HepG2 (cell line): ENCODE data around the gene RBM14. TPM values are rescaled to one million over a fixed set of nuclear protein-coding genes. Genes with fewer than 3 reads are reported as not detected.

ENCODE experiments used
- CEBPZ ChIP-seq: IDR thresholded peaks from 2 replicates; pipeline ENCODE4 v1.6.1; 2012; ENCODE audit warnings: low read length, improper control_type of control experiment
- GATAD2A ChIP-seq: IDR thresholded peaks from 2 replicates; pipeline ENCODE4 v1.6.1; 2016
- HOXD1 ChIP-seq: sonication (generic); formaldehyde crosslinking; IDR thresholded peaks from 2 replicates; pipeline ENCODE4 v1.5.0; 2020; ENCODE audit warnings: missing genetic modification reagents
- KDM2A ChIP-seq: sonication (generic); formaldehyde crosslinking; IDR thresholded peaks from 2 replicates; pipeline ENCODE4 v1.4.0; 2020; ENCODE audit warnings: low read depth, missing genetic modification reagents, borderline replicate concordance
- KMT2B ChIP-seq: IDR thresholded peaks from 2 replicates; pipeline ENCODE4 v1.6.1; 2016; ENCODE audit warnings: missing genetic modification reagents, missing compliant biosample characterization
- MAZ ChIP-seq, 2 experiments: sonication (generic) in 1 of 2; formaldehyde crosslinking in 1 of 2; IDR thresholded peaks; 2 replicates each; pipeline versions ENCODE4 v1.5.0 to v1.6.1; 2012 to 2020; ENCODE audit warnings: low read depth in 2 of 2, mild to moderate bottlenecking in 2 of 2, borderline replicate concordance in 1 of 2, improper control_type of control experiment in 1 of 2, low read length in 1 of 2, missing genetic modification reagents in 1 of 2, moderate library complexity in 1 of 2
- MED1 ChIP-seq: sonication (generic); formaldehyde crosslinking; IDR thresholded peaks from 2 replicates; pipeline ENCODE4 v1.4.0; 2020; ENCODE audit warnings: missing genetic modification reagents
- REL ChIP-seq: sonication (generic); formaldehyde crosslinking; conservative IDR thresholded peaks from 2 replicates; pipeline ENCODE4 v1.8.0; 2022; ENCODE audit warnings: mild to moderate bottlenecking, missing genetic modification reagents, moderate library complexity
- RFXANK ChIP-seq: IDR thresholded peaks from 2 replicates; pipeline ENCODE4 v1.6.1; 2016
- RORA ChIP-seq: sonication (generic); formaldehyde crosslinking; IDR thresholded peaks from 2 replicates; pipeline ENCODE4 v1.5.0; 2020; ENCODE audit warnings: mild to moderate bottlenecking, missing genetic modification reagents, moderate library complexity
- SP1 ChIP-seq, 2 experiments: fragments of 450-650 bp in 1 of 2; sonication (generic) in 1 of 2; formaldehyde crosslinking in 1 of 2; IDR thresholded peaks; 2 replicates each; pipeline versions ENCODE4 v1.4.0 to v1.6.1; 2016 to 2020; ENCODE audit warnings: missing genetic modification reagents in 1 of 2
- SRSF4 ChIP-seq: fragments of 200-400 bp; formaldehyde crosslinking; IDR thresholded peaks from one replicate; pipeline ENCODE4 v1.6.1; 2018; ENCODE audit warnings: mild to moderate bottlenecking, low read depth, low read length, moderate library complexity; ENCODE audit not compliant: poor library complexity, severe bottlenecking
- TFDP1 ChIP-seq: IDR thresholded peaks from 2 replicates; pipeline ENCODE4 v1.6.1; 2016; ENCODE audit warnings: missing compliant biosample characterization, missing genetic modification reagents, borderline replicate concordance
- YY1 ChIP-seq: IDR thresholded peaks from 2 replicates; pipeline ENCODE4 v1.6.1; 2011; ENCODE audit warnings: low read length, low read depth, moderate library complexity, mild to moderate bottlenecking; ENCODE audit not compliant: insufficient read depth, insufficient replicate concordance
- ZMYM2 ChIP-seq: sonication (generic); formaldehyde crosslinking; IDR thresholded peaks from 2 replicates; pipeline ENCODE4 v1.8.0; 2022; ENCODE audit warnings: mild to moderate bottlenecking, missing genetic modification reagents
- ZNF451 ChIP-seq: sonication (generic); formaldehyde crosslinking; IDR thresholded peaks from 2 replicates; pipeline ENCODE4 v1.5.0; 2020; ENCODE audit warnings: mild to moderate bottlenecking, missing genetic modification reagents
- ZNF615 ChIP-seq: sonication (generic); formaldehyde crosslinking; IDR thresholded peaks from 2 replicates; pipeline ENCODE4 v1.5.0; 2020; ENCODE audit warnings: mild to moderate bottlenecking, missing genetic modification reagents, borderline replicate concordance
- polyA plus RNA-seq, 8 experiments: library from polyadenylated mRNA; depleted of rRNA in 3 of 8; stranded (reverse) in 7 of 8; unstranded in 1 of 8; fragments of >200 nt; fragmentation: Illumina TruSeq in 4 of 8; extraction: Trizol in 4 of 8; gene quantifications; 2 replicates each; pipeline versions ENCODE4 v1.2.1 to v1.2.3, GENCODE V29; 2011 to 2016; ENCODE audit warnings: low read depth in 4 of 8, missing spikeins in 1 of 8, mixed read lengths in 1 of 8; ENCODE audit not compliant: insufficient read depth in 1 of 8
- total RNA-seq, 5 experiments: library from RNA; depleted of rRNA; stranded (reverse); fragments of >200 nt; fragmentation: Illumina TruSeq; extraction: Trizol; gene quantifications; 2 replicates each; pipeline ENCODE4 v1.2.3, GENCODE V29; 2016; ENCODE audit warnings: low read depth in 1 of 5
- TF ChIP-seq, protein P1 (sequence below): sonication (generic); formaldehyde crosslinking; IDR thresholded peaks from 2 replicates; pipeline ENCODE4 v1.9.0; 2021; ENCODE audit warnings: missing genetic modification reagents, borderline replicate concordance
- TF ChIP-seq, protein P2 (sequence below): IDR thresholded peaks from 2 replicates; pipeline ENCODE4 v1.6.1; 2016; ENCODE audit warnings: missing compliant biosample characterization, missing genetic modification reagents, borderline replicate concordance

Gene RBM14
- total and polyA plus RNA-seq, 2 of the 13 experiments (the other 11 are each of a cell fraction or from before 2014, with no cell fraction given): 12.7 to 44.1 TPM

DNA sequence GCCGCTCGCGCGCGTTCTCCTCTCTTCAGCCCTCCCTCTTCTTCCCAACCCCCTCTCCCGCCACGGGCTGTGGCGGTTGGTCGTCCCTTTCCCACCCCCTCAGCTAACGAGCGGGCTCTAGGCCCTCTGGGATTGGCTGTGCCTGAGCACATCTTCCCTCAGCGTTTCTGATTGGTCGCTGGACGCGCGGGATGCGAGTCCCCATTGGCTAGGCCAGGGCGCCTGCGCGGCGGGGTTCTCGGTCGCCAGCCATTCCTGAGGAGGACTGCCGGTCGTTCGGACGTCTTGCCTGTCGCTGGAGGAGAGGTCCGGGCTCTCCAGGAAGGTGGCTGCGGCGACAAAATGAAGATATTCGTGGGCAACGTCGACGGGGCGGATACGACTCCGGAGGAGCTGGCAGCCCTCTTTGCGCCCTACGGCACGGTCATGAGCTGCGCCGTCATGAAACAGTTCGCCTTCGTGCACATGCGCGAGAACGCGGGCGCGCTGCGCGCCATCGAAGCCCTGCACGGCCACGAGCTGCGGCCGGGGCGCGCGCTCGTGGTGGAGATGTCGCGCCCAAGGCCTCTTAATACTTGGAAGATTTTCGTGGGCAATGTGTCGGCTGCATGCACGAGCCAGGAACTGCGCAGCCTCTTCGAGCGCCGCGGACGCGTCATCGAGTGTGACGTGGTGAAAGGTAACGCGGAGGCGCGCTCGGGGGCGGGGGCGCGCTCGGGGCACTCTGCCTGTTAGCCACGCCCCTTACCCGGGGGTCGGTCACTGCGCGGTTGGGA lies at the start of gene RBM14 (continued):
- TF ChIP-seq CEBPZ (no peak), KMT2B (CRISPR knock-in tag) (peak; percentile 70), SRSF4 (no peak), GATAD2A (CRISPR knock-in tag) (peak; percentile 10; the same call in 1 of the 2 replicates), HOXD1 (CRISPR knock-in tag) (peak; percentile 78; the same call in 1 of the 2 replicates), SP1 (IDR thresholded peaks at IDR 0.05) (no peak), SP1 (CRISPR knock-in tag; IDR thresholded peaks at IDR 0.05) (peak; percentile 52; the same call in 1 of the 2 replicates), ZNF615 (CRISPR knock-in tag) (no peak), MED1 (CRISPR knock-in tag) (peak; percentile 69), TFDP1 (CRISPR knock-in tag) (peak; percentile 96), MAZ (IDR thresholded peaks at IDR 0.05; ENCODE audit: borderline replicate concordance, low read depth, low read length) (peak; percentile 89; the same call in 1 of the 2 replicates), MAZ (CRISPR knock-in tag; IDR thresholded peaks at IDR 0.05; ENCODE audit: low read depth) (no peak), REL (CRISPR knock-in tag) (peak; percentile 87; the same call in 1 of the 2 replicates), KDM2A (CRISPR knock-in tag) (peak; percentile 91), YY1 (peak; percentile 87), ZMYM2 (CRISPR knock-in tag) (0 out of 2 replicates have a peak, but pooled peaks have one; percentile 8), ZNF451 (CRISPR knock-in tag) (peak; percentile 78; the same call in 1 of the 2 replicates), RORA (CRISPR knock-in tag) (no peak), RFXANK (CRISPR knock-in tag) (peak; percentile 35; the same call in 1 of the 2 replicates)
- TF ChIP-seq, protein P1, sequence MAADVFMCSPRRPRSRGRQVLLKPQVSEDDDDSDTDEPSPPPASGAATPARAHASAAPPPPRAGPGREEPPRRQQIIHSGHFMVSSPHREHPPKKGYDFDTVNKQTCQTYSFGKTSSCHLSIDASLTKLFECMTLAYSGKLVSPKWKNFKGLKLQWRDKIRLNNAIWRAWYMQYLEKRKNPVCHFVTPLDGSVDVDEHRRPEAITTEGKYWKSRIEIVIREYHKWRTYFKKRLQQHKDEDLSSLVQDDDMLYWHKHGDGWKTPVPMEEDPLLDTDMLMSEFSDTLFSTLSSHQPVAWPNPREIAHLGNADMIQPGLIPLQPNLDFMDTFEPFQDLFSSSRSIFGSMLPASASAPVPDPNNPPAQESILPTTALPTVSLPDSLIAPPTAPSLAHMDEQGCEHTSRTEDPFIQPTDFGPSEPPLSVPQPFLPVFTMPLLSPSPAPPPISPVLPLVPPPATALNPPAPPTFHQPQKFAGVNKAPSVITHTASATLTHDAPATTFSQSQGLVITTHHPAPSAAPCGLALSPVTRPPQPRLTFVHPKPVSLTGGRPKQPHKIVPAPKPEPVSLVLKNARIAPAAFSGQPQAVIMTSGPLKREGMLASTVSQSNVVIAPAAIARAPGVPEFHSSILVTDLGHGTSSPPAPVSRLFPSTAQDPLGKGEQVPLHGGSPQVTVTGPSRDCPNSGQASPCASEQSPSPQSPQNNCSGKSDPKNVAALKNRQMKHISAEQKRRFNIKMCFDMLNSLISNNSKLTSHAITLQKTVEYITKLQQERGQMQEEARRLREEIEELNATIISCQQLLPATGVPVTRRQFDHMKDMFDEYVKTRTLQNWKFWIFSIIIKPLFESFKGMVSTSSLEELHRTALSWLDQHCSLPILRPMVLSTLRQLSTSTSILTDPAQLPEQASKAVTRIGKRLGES (CRISPR knock-in tag): no peak
- TF ChIP-seq, protein P2, sequence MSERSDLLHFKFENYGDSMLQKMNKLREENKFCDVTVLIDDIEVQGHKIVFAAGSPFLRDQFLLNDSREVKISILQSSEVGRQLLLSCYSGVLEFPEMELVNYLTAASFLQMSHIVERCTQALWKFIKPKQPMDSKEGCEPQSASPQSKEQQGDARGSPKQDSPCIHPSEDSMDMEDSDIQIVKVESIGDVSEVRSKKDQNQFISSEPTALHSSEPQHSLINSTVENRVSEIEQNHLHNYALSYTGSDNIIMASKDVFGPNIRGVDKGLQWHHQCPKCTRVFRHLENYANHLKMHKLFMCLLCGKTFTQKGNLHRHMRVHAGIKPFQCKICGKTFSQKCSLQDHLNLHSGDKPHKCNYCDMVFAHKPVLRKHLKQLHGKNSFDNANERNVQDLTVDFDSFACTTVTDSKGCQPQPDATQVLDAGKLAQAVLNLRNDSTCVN (CRISPR knock-in tag): 0 out of 2 replicates have a peak, but pooled peaks have one; percentile 51
